Cardiac fibroblast (primary cell): ENCODE data around the gene C20orf96.
"Not testable (repeated sequence)": the region's sequence is repeated elsewhere in the genome, so short reads cannot be mapped to it uniquely, and the experiment has no call there.

Source experiments
- DNase-seq, 2 donors: peaks; one replicate each; pipeline versions ENCODE4 v3.0.0 to v3.0.0-alpha.2; 2010; ENCODE audit warnings: low read depth in 2 of 2
- H3K4me3 ChIP-seq, 2 donors: replicated peaks in 1 of 2; 1 replicate in 1 of 2; 2 replicates in 1 of 2; pipeline ENCODE4 v1.5.1; 2011; ENCODE audit warnings: low read depth in 2 of 2, low read length in 2 of 2, mild to moderate bottlenecking in 2 of 2, moderate library complexity in 1 of 2
- TF ChIP-seq, protein P1 (sequence below): IDR thresholded peaks from one replicate; pipeline ENCODE4 v1.5.1; 2011; ENCODE audit warnings: low read depth, mild to moderate bottlenecking, low read length, inconsistent platforms

The C20orf96 gene

DNA sequence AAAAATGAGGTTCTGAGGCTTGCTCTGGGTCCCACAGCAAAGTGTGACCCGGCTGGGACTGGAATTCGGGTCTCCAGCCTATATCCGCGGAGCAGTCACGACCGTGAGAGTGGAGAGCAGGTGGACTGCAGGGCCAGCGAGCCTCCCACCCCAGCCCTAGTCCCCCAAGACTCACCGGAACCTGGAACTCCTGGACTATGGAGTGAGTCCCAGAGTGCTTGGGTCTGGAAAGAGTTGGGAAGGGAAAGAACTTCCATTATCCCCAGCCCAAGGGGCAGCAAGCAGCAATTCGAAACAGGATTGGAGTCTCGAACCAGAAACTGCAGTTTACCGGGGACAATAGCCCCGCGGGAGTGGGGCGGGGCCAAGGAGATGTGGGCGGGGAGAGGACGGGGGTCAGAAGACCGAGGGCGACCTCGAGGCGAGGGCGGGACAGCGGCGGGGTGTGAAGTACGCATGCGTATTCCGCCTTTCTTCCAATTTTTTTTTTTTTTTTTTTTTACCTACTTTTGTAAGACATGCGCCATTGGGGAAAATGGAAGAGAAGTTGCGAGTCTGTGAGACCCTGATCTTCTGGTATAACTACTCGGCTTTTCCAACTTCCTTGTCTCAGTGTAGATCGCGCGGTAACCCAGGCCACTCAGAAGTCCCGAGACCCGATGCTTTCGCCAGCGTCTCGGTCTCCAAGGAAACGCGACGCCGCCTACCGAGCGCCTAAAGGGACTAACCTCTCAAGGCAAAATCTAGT, at the start of gene C20orf96:
Gene C20orf96 (minus strand): TSS at position 667 of the 748 bp plus-strand sequence. CDS start 140 bp downstream, at position 527.
- peak; percentile 96 to 97 for DNase-seq
- TF ChIP-seq, protein P1, sequence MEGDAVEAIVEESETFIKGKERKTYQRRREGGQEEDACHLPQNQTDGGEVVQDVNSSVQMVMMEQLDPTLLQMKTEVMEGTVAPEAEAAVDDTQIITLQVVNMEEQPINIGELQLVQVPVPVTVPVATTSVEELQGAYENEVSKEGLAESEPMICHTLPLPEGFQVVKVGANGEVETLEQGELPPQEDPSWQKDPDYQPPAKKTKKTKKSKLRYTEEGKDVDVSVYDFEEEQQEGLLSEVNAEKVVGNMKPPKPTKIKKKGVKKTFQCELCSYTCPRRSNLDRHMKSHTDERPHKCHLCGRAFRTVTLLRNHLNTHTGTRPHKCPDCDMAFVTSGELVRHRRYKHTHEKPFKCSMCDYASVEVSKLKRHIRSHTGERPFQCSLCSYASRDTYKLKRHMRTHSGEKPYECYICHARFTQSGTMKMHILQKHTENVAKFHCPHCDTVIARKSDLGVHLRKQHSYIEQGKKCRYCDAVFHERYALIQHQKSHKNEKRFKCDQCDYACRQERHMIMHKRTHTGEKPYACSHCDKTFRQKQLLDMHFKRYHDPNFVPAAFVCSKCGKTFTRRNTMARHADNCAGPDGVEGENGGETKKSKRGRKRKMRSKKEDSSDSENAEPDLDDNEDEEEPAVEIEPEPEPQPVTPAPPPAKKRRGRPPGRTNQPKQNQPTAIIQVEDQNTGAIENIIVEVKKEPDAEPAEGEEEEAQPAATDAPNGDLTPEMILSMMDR = peak; percentile 52
- H3K4me3 ChIP-seq = peak within 1 kb of the TSS; percentile 70 to 79

DNA sequence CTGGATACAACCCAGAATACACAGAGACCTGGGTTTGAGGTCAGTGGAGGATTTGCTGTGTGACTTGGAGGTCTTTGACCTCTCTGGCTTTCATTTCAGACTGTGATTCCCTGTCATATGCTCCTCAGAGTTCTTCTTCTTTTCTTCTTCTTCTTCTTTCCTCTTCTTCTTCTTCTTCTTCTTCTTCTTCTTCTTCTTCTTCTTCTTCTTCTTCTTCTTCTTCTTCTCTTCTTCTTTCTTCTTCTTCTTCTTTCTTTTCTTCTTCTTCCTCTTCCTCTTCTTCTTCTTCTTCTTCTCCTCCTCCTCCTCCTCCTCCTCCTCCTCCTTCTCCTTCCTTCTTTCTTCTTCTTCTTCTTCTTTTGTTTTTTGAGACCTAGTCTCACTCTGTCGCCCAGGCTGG, 45.5 kb upstream of the C20orf96 start:
- DNase-seq, H3K4me3 ChIP-seq: not testable (repeated sequence)

DNA sequence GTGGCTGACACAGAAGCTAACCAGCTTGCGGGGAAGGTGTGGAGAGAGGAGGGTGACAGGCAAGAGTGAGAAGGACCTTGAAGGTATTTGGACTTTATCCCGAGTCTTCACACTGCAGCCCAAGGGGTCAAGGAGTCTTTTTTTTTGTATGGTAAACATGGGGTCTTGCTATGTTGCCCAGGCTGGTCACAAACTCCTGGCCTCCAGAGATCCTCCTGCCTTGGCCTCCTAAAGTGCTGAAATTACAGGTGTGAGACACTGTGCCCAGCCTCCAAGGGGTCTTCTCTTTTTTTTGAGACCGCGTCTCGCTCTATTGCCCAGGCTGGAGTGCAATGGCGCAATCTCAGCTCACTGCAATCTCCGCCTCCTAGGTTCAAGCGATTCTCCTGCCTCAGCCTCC, 44.0 kb upstream of the C20orf96 start:
- TF ChIP-seq, protein P1 = no peak
- H3K4me3 ChIP-seq = no peak overlapping the region
- DNase-seq = no peak

- no peak overlapping the region for H3K4me3 ChIP-seq
- TF ChIP-seq, protein P1 = peak; percentile 91
- DNase-seq = peak; percentile 80
Measured at GRCh38 chr20:330233-331149, 39.9 kb upstream of the C20orf96 start.

GRCh38 chr20:329851-330232, 39.3 kb upstream of the C20orf96 start:
- H3K4me3 ChIP-seq = no peak overlapping the region
- DNase-seq = no peak
- TF ChIP-seq, protein P1 = no peak

DNA sequence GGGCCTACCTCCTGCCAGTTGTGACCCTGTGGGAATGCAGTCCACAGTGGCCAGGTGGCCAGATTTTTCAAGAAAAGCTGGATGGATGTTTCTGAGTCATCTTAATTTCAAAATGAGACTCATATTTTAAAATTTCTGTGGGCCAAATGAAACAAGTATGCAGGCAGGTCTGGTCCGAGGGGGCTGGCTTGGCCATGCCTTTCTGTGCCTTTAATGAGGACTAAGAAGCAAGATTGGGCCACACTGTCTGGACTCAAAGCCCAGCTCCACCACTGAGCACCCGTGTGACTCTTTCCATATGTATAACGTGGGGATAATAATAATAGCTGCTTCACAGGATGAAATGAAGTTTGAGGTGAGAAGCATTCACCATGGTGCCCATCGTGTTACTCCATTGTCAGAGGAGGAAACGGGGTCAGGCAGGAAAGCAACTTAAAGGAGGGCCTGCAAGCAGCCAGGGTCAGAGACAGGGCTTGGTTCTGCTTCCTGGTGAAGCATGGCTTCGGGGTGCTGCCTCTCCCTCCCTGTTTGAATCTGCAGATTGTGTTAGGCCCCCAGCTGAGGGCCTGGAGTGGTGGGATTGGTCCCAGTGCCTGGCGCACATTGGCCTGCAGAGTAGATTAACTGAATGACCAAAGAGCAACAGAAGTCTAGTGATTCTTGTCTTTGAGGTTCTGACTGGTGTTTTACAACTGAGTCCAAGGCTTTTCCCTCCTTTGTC, 38.6 kb upstream of the C20orf96 start:
- TF ChIP-seq, protein P1 = no peak
- H3K4me3 ChIP-seq = no peak overlapping the region
- peak in 1 of 2 donors; percentile 5 for DNase-seq
